ENCODE measurements around the gene MYO1E. TPM values are rescaled to one million over a fixed set of nuclear protein-coding genes. Genes with fewer than 3 reads are reported as not detected.

Gene MYO1E
- polyA plus RNA-seq, 1 donor from 2014 or later, result 0.38 TPM

- no peak overlapping the region for H3K4me2 ChIP-seq (ENCODE audit: low read length)
- H4K20me1 ChIP-seq (ENCODE audit: insufficient read depth), result no peaks in the 10 kb centered on the region
- no peaks in the 10 kb centered on the region for H3K9me3 ChIP-seq (ENCODE audit: low read length)
- no peak overlapping the region for H3K9ac ChIP-seq (ENCODE audit: low read length)
- no peaks in the 10 kb centered on the region for H3K9me2 ChIP-seq (ENCODE audit: insufficient read depth, low read length)
- H2AFZ ChIP-seq (ENCODE audit: low read depth, low read length), result no peak overlapping the region
- no peaks in the 10 kb centered on the region for H3K79me2 ChIP-seq (replicated peaks; ENCODE audit: insufficient read depth, low read length)
- H3K4me3 ChIP-seq (ENCODE audit: low read length), result no peak overlapping the region
- no peaks in the 10 kb centered on the region for H3F3A ChIP-seq (ENCODE audit: insufficient read depth, low read length, poor library complexity, severe bottlenecking)
- TF ChIP-seq, protein P1, sequence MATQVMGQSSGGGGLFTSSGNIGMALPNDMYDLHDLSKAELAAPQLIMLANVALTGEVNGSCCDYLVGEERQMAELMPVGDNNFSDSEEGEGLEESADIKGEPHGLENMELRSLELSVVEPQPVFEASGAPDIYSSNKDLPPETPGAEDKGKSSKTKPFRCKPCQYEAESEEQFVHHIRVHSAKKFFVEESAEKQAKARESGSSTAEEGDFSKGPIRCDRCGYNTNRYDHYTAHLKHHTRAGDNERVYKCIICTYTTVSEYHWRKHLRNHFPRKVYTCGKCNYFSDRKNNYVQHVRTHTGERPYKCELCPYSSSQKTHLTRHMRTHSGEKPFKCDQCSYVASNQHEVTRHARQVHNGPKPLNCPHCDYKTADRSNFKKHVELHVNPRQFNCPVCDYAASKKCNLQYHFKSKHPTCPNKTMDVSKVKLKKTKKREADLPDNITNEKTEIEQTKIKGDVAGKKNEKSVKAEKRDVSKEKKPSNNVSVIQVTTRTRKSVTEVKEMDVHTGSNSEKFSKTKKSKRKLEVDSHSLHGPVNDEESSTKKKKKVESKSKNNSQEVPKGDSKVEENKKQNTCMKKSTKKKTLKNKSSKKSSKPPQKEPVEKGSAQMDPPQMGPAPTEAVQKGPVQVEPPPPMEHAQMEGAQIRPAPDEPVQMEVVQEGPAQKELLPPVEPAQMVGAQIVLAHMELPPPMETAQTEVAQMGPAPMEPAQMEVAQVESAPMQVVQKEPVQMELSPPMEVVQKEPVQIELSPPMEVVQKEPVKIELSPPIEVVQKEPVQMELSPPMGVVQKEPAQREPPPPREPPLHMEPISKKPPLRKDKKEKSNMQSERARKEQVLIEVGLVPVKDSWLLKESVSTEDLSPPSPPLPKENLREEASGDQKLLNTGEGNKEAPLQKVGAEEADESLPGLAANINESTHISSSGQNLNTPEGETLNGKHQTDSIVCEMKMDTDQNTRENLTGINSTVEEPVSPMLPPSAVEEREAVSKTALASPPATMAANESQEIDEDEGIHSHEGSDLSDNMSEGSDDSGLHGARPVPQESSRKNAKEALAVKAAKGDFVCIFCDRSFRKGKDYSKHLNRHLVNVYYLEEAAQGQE (IDR thresholded peaks at IDR 0.05; ENCODE audit: borderline replicate concordance), result no peak
- no peak for TF ChIP-seq MXI1 (conservative IDR thresholded peaks at IDR 0.05; ENCODE audit: poor library complexity, severe bottlenecking)
- TF ChIP-seq SMC3 (conservative IDR thresholded peaks at IDR 0.05; ENCODE audit: poor library complexity), result no peak
- no peak for TF ChIP-seq TAF1 (IDR thresholded peaks at IDR 0.05; ENCODE audit: low read depth)
- no peak for TF ChIP-seq EP300 (conservative IDR thresholded peaks at IDR 0.05; ENCODE audit: poor library complexity, severe bottlenecking)
- TF ChIP-seq, protein P2, sequence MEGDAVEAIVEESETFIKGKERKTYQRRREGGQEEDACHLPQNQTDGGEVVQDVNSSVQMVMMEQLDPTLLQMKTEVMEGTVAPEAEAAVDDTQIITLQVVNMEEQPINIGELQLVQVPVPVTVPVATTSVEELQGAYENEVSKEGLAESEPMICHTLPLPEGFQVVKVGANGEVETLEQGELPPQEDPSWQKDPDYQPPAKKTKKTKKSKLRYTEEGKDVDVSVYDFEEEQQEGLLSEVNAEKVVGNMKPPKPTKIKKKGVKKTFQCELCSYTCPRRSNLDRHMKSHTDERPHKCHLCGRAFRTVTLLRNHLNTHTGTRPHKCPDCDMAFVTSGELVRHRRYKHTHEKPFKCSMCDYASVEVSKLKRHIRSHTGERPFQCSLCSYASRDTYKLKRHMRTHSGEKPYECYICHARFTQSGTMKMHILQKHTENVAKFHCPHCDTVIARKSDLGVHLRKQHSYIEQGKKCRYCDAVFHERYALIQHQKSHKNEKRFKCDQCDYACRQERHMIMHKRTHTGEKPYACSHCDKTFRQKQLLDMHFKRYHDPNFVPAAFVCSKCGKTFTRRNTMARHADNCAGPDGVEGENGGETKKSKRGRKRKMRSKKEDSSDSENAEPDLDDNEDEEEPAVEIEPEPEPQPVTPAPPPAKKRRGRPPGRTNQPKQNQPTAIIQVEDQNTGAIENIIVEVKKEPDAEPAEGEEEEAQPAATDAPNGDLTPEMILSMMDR (IDR thresholded peaks at IDR 0.05; ENCODE audit: poor library complexity, severe bottlenecking), result no peak
- H3K27me3 ChIP-seq (ENCODE audit: insufficient read depth, low read depth, low read length), result no peaks in the 10 kb centered on the region
- no peaks in the 10 kb centered on the region for H3K36me3 ChIP-seq (ENCODE audit: insufficient read depth, low read length)
- H3K27ac ChIP-seq (ENCODE audit: low read length), result no peak overlapping the region
These were observed 82.1 kb downstream of the MYO1E start for GRCh38 chr15:59290295-59291212.

DNA sequence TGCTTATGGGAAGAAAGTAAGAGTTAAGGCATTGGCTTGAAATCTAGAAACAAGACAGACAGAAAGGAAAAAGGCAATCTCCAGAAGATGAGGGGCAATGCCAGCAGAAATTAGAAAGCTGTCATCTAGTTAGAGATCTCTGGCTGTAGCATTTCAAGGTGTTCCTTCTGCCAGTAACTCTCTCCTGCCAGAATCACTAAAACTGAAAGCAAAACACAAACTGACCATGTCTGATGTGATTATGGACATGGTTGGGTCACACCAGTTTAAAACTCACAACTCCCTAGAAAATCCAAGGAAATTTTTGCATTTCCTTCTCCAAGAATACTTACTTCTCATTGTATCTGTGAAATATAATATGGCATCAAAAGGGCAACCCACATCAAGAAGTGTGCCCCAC, 83.1 kb downstream of the MYO1E start:
- no peaks in the 10 kb centered on the region for H3K9me3 ChIP-seq (ENCODE audit: low read length)
- no peak for TF ChIP-seq SMC3 (conservative IDR thresholded peaks at IDR 0.05; ENCODE audit: poor library complexity)
- TF ChIP-seq, protein P2 (IDR thresholded peaks at IDR 0.05; ENCODE audit: poor library complexity, severe bottlenecking), result no peak
- TF ChIP-seq, protein P1 (IDR thresholded peaks at IDR 0.05; ENCODE audit: borderline replicate concordance), result no peak
- TF ChIP-seq RAD21 (conservative IDR thresholded peaks at IDR 0.05), result no peak
- TF ChIP-seq MXI1 (conservative IDR thresholded peaks at IDR 0.05; ENCODE audit: poor library complexity, severe bottlenecking), result no peak
- TF ChIP-seq POLR2AphosphoS5 (IDR thresholded peaks at IDR 0.05), result no peak
- no peak for TF ChIP-seq EZH2 (IDR thresholded peaks at IDR 0.05; ENCODE audit: borderline replicate concordance, insufficient read depth, low read length, poor library complexity, severe bottlenecking)
- no peak for TF ChIP-seq EP300 (conservative IDR thresholded peaks at IDR 0.05; ENCODE audit: poor library complexity, severe bottlenecking)
- TF ChIP-seq TAF1 (IDR thresholded peaks at IDR 0.05; ENCODE audit: low read depth), result no peak
- H3F3A ChIP-seq (ENCODE audit: insufficient read depth, low read length, poor library complexity, severe bottlenecking), result no peaks in the 10 kb centered on the region
- H3K9me2 ChIP-seq (ENCODE audit: insufficient read depth, low read length), result no peaks in the 10 kb centered on the region
- H3K36me3 ChIP-seq (ENCODE audit: insufficient read depth, low read length), result no peaks in the 10 kb centered on the region
- no peak overlapping the region for H3K27ac ChIP-seq (ENCODE audit: low read length)
- no peak overlapping the region for H3K4me2 ChIP-seq (ENCODE audit: low read length)
- no peak overlapping the region for H3K9ac ChIP-seq (ENCODE audit: low read length)
- no peaks in the 10 kb centered on the region for H3K27me3 ChIP-seq (ENCODE audit: insufficient read depth, low read depth, low read length)
- H4K20me1 ChIP-seq (ENCODE audit: insufficient read depth), result no peaks in the 10 kb centered on the region
- no peak overlapping the region for H3K4me3 ChIP-seq (ENCODE audit: low read length)
- no peaks in the 10 kb centered on the region for H3K79me2 ChIP-seq (replicated peaks; ENCODE audit: insufficient read depth, low read length)
- no peak overlapping the region for H2AFZ ChIP-seq (ENCODE audit: low read depth, low read length)
